Measurements from ENCODE around the gene RBBP8NL.
"Not testable (repeated sequence)": the region's sequence is repeated elsewhere in the genome, so short reads cannot be mapped to it uniquely, and the experiment has no call there.

The RBBP8NL gene

GRCh38 chr20:62441987-62442539, 14.7 kb upstream of the RBBP8NL start:
- DNase-seq (ENCODE audit: low read depth): no peak

GRCh38 chr20:62439218-62439617, 11.9 kb upstream of the RBBP8NL start:
- DNase-seq (ENCODE audit: low read depth): no peak

DNA sequence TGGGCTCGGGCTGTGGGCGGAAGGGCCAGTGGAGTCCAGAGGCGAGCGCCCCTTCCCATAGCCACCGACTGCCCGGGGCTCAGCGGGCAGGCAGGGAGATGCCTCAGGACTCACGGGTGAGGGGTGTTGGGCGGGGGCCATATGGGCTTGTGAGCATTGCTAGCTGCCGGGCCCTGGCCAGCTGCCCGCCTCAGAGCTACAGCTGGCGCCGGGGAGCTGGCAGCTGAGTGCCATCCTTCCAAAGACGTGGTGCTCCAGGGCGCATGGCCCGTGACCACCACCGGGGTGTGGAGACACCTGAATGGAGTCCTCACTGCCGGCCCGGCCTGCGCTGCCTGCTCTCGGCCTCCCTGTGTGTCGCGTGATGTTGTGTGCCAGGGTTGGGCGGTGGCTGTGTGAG, 10.6 kb upstream of the RBBP8NL start:
- DNase-seq (ENCODE audit: low read depth): no peak

GRCh38 chr20:62437496-62437895, 10.2 kb upstream of the RBBP8NL start:
- no peak for DNase-seq (ENCODE audit: low read depth)

- DNase-seq (ENCODE audit: low read depth): no peak
These were observed 9.4 kb upstream of the RBBP8NL start for GRCh38 chr20:62436692-62437091.

- DNase-seq (ENCODE audit: low read depth): no peak
These were observed 6.5 kb upstream of the RBBP8NL start for GRCh38 chr20:62433658-62434497.

GRCh38 chr20:62430866-62431447, 3.6 kb upstream of the RBBP8NL start:
- no peak for DNase-seq (ENCODE audit: low read depth)

GRCh38 chr20:62430311-62430853, 3.0 kb upstream of the RBBP8NL start:
- DNase-seq (ENCODE audit: low read depth): no peak

DNA sequence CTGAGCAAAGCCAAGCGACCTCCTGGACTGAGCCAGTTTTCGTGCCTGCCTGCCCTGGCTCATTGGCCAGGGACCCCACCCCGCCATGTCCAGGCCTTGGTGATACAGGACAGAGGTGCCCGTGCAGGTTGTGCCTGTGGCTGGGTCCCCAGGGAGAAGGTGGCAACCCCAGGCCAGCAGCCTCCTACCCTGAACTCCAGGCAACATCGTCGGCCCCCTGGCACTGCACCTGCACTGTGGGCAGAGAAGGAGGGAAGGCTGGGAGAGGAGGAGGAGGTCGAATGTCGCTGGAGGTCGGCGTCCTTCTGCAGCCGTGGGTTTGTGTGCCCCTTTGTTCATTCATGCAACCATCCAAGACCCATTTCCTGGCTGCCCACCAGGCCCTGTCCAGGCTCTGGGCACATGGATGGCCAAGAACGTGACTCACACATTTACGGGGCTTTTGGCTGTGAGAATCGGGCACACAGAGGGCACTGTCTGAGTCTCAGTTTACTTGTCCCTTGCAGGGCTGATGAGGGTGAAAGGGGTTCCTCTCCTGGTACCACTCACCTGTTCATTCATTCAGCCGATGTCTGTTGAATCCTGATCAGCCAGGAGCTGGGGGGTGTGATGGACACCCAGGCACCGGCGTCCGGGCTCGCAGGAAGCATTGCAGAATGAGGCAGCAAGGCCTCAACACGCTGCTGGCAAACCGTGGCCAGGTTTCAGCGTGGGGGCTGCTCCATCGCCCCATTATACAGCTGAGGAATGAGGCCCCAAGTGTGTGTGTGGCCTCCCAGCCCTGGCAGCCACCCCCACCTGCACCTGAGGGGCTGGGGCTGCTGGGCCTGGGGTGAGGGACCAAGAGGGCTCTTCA, 2.3 kb upstream of the RBBP8NL start:
- no peak for DNase-seq (ENCODE audit: low read depth)

- no peak for DNase-seq (ENCODE audit: low read depth)
These were observed 1.3 kb upstream of the RBBP8NL start for GRCh38 chr20:62428396-62429295.

- DNase-seq (ENCODE audit: low read depth): no peak
These were observed 648 bp upstream of the RBBP8NL start for GRCh38 chr20:62428002-62428372.

DNA sequence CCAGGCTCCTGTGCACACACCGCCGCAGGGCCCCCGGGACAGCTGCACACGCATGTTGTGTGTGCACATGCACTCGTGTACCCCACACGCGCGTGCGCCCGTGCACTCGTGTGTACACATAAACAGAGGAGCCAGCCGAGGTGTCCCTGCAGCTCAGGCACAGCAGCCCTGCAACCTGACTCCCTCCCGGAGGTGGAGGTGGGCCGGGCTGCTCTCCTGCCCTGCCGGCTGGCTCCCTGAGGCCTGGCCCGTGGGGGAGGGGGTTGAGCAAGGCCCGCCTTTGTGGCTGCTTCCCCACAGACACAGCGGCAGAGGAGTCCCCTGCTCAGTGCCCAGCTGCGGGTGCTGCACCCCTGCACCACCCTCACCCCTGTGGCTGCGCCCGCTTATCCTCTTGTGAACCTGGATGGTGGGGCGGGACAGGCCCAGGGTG, 624 bp downstream of the RBBP8NL start:
- no peak for DNase-seq (ENCODE audit: low read depth)

- DNase-seq (ENCODE audit: low read depth): not testable (repeated sequence)
These were observed 1.3 kb downstream of the RBBP8NL start for GRCh38 chr20:62426059-62426348.

- DNase-seq (ENCODE audit: low read depth): no peak
These were observed 1.9 kb downstream of the RBBP8NL start for GRCh38 chr20:62425281-62426058.

- DNase-seq (ENCODE audit: low read depth): no peak
These were observed 2.9 kb downstream of the RBBP8NL start for GRCh38 chr20:62424249-62425107.

DNA sequence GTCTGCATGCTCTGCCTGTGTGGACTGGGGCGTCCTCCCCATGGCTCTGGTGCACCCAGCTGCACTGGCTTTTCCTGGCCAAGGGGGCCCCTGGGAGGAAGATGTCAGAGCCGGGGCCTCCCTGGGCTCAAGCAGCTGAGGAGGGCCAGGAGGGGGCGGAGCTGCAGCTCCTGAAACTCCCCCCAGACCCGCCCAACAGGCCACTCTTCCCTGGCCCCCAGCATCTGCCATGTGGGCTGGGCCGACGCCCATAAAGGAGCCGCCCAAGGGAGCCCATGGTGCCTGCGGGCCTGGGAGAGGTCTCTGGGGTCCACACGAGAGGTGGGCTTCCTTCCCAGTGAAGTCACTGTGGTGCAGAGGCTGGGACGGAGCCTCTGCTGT, 4.0 kb downstream of the RBBP8NL start:
- DNase-seq (ENCODE audit: low read depth): no peak

- no peak for DNase-seq (ENCODE audit: low read depth)
These were observed 4.6 kb downstream of the RBBP8NL start for GRCh38 chr20:62422636-62423325.

DNA sequence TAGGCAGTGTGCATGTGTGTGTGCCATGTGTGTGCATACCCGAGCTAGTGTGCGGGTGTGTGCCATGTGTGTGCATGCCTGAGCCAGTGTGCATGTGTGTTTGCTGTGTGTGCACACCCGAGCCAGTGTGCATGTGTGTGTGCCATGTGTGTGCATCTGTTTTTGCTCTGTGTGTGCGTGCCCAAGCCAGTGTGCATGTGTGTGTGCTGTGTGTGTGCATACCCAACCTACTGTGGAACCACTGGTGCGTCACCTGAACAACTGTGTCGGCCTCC, 5.7 kb downstream of the RBBP8NL start:
- no peak for DNase-seq (ENCODE audit: low read depth)
